Retinal pigment epithelial cell (primary cell): ENCODE results near the gene SKAP2.

Source experiments
- DNase-seq: peaks from one replicate; pipeline ENCODE4 v3.0.0-alpha.2; 2010; ENCODE audit warnings: low read depth
- H3K4me3 ChIP-seq: 2 replicates; pipeline ENCODE4 v1.5.1; 2011; ENCODE audit warnings: mild to moderate bottlenecking, low read length, control low read depth, moderate library complexity
- TF ChIP-seq, protein P1 (sequence below): conservative IDR thresholded peaks from 2 replicates; pipeline ENCODE4 v1.5.1; 2011; ENCODE audit warnings: low read depth, low read length, control low read depth, inconsistent platforms

SKAP2 gene

DNA sequence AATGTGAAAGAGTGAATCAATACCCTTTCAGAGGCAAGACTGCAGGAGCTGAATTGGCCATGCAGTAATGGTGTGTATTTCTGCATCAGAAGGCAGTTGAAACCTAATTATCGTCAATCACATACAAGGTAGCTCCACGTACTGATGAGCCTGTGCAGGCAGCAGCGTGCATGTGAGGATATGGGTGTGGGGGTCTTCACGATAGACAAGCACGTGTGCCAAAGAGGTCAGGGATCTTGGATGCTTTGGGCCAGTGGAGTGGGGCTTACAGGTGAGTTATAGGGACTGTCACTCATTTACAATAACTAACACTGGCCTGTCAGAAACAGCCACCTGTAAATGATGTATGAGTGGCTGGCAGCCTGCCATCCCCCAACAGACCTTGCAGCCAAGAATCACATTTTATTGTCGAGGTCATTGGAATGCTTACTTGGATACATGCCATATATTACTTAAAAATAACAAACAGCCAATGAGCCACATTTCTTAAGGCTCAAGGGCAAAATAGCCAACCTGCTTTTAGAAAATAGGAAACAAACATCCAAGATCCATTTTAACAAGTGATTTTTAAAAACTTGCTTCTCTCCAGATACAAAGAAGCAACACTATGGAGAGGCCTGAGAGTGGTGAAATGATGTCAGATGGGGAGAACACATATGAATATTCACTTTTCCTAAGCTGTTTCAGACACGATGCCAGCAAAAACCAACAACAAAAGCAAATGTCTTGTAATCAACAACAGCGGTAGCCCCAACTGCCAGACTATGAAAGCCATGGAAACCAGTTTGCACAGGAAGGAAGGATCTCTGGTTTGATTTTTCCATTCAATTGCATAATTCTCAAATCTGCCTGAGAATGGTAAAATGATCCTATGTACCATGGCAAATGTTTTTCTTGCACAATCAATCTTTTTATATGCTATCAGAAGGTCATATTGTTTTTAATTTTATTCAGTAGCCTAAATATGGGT, 210.7 kb downstream of the SKAP2 start:
- no peak overlapping the region for H3K4me3 ChIP-seq
- TF ChIP-seq, protein P1, sequence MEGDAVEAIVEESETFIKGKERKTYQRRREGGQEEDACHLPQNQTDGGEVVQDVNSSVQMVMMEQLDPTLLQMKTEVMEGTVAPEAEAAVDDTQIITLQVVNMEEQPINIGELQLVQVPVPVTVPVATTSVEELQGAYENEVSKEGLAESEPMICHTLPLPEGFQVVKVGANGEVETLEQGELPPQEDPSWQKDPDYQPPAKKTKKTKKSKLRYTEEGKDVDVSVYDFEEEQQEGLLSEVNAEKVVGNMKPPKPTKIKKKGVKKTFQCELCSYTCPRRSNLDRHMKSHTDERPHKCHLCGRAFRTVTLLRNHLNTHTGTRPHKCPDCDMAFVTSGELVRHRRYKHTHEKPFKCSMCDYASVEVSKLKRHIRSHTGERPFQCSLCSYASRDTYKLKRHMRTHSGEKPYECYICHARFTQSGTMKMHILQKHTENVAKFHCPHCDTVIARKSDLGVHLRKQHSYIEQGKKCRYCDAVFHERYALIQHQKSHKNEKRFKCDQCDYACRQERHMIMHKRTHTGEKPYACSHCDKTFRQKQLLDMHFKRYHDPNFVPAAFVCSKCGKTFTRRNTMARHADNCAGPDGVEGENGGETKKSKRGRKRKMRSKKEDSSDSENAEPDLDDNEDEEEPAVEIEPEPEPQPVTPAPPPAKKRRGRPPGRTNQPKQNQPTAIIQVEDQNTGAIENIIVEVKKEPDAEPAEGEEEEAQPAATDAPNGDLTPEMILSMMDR: no peak

DNA sequence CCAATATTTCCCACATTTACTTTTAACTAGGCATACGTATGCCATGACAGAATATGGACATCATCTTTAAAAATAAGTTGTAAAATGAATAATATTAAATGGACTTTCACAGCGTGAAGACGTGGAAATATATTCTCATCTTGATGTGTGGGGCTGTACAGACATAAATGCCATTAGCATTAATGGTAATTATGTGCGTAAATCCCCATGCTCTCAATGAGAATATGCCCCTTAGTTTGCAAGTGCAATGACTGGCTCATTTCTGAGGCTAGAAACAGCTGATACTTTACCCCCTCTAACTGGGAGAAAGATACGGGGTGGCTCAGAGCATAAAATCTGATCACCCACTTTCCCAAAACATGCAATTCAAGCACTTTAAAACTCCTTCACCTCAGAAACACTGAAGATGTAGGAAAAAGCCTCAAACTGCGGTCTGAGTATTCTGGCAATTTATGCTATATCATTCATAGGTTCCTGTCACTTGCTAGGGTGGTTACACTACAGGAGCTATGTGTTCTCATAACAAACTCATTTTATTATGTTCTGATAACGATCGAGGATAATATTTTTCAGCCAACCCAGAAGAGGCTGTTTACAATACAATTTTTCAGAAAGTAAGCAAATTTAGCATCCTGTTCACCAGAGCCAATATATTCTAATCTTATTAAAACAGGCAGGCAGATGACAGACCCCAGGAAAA, 211.8 kb downstream of the SKAP2 start:
- DNase-seq: no peak
- TF ChIP-seq, protein P1: no peak
- no peak overlapping the region for H3K4me3 ChIP-seq

More for the DNA sequence above, 210.7 kb downstream of the SKAP2 start:
- DNase-seq: peak; percentile 39

DNA sequence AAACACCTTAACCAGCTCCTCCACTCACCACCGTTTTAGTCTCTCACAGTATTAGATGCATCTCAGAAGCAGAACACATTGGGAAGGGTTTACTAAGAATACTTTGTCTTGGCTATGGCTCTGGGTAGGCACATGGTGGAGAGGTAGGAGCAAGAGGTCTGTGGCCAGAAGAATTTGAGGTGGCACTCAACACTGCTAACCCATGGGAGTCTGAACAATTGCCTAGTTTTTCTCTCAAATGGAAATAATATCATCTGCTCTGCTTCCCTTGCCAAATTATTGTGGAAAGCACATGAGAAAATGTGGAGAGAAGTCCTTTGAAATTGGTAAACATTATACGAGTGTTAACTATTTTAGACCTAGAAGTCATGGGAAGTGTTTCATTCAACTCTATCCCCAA, 214.3 kb downstream of the SKAP2 start:
- TF ChIP-seq, protein P1: no peak
- no peak overlapping the region for H3K4me3 ChIP-seq
- no peak for DNase-seq

DNA sequence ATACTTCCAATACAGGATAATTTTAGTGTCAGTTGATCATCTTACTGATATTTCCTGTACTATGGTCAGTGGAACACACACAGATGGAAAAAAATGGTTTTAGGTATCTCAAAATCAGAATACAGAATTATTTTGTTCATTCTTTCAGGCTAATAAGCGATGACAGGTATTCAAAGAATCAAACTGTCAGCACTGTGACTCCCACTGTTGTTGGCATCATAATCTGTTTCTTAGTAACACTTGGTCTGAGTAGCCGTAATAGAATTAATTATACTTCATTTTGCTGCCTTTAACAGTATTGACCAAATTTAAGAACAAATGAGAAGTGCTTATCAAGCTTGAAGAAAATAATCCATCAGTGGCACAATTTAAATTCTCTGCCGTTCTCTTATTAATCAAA, 215.0 kb downstream of the SKAP2 start:
- no peak for DNase-seq
- H3K4me3 ChIP-seq: no peak overlapping the region
- TF ChIP-seq, protein P1: no peak

DNA sequence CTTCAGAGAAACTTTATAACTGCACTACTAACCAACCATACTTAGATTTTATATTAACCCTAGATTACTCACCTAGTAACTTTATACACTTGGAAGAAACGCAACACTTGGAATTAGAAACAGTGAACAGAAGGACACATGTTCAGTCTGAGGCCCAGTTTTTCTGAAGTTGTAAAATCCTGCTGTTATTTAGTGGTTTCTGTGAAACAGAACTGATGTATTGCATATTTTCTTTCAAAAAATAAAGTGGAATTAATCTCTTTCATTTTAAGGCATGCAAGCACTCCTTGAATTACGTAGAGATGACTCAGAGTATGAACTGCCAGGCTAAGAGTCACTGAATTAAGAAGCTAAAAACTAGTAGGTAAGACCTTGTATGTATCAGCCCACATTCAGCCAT, 215.8 kb downstream of the SKAP2 start:
- TF ChIP-seq, protein P1: no peak
- DNase-seq: peak; percentile 72
- H3K4me3 ChIP-seq: no peak overlapping the region

DNA sequence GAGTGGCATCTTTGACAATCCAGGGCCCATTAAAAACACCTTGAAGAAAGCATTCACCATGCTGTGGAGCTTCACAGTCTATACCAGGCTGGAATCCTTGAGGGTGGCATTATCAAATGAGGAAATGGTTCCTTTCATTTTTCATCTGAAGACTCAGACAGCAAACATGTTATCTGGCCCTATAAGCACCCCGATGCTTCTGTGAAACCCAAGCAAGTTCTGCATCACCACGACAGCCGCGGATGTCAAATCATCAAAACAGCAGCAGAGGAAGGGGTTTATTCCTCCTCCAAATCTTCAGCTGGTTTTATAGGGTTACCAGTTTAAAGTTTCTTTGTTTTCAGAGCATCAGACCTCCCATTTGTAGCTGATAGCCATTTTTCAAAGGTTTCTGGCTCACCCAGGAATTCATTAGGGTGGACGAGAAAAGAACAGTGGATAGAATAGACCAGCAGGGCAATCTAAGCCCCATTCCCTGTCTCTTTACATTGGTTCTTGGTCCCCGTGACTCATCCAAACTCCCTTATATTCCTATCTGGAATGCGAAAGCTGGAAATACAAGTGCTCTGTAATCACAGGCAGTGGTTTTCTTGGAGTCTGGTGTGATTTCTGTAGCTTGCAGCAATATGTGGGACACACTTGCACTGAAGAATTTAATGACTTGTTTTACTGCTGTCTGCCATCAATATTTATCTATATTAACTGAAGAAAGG, 217.9 kb downstream of the SKAP2 start:
- DNase-seq: no peak
- TF ChIP-seq, protein P1: no peak
- H3K4me3 ChIP-seq: no peak overlapping the region
